HCT116 (cell line): Measurements from ENCODE around the gene C11orf52. TPM values are rescaled to one million over a fixed set of nuclear protein-coding genes. Genes with fewer than 3 reads are reported as not detected.

Source experiments
- ATAC-seq: fragments of 200-7000 bp; cut with Tn5 transposase; 2 replicates; pipeline ENCODE4 v1.9.1; 2020; ENCODE audit warnings: mild to moderate bottlenecking, moderate library complexity
- BruUV-seq: library from RNA; stranded (reverse); fragments of 400-500 nt; replicated peaks from 2 replicates; lab custom pipeline; 2021; lab: Mats Ljungman, UMichigan
- CTCF ChIA-PET: fragments of 300-600 bp; sonication (Branson Sonifier 250); formaldehyde crosslinking; loops from one replicate; lab custom pipeline; 2021; ENCODE audit warnings: antibody characterized with exemption; lab: Charles Lee
- POLR2A ChIA-PET: fragments of 300-600, 350-600 bp; sonication (Branson Sonifier 250); formaldehyde crosslinking; loops from one replicate; lab custom pipeline; 2021; ENCODE audit warnings: antibody characterized with exemption; lab: Charles Lee
- RAD21 ChIA-PET, 2 experiments: fragments of 300-600 bp; sonication (Branson Sonifier 250); formaldehyde crosslinking; loops; one replicate each; lab custom pipeline; 2023; ENCODE audit warnings: low total read pairs in 2 of 2; ENCODE audit not compliant: uncharacterized antibody in 2 of 2, unreplicated experiment in 2 of 2, low non-redundant PET in 1 of 2; lab: Charles Lee
- DNase-seq: peaks from one replicate; pipeline ENCODE4 v3.0.0-alpha.2; 2010; ENCODE audit warnings: low read depth, low spot score
- H2AFZ ChIP-seq: fragments of 200-600 bp; shearing (Covaris generic), sonication (generic); 2 replicates; pipeline ENCODE4 v1.6.1; 2017; ENCODE audit warnings: low read depth, mixed run types, mixed read lengths, antibody characterized with exemption, low read length; ENCODE audit not compliant: poor library complexity, severe bottlenecking
- H3K27ac ChIP-seq: 2 replicates; pipeline ENCODE4 v1.5.1; 2012; ENCODE audit warnings: low read depth, low read length
- H3K27me3 ChIP-seq: fragments of 200-600 bp; sonication (generic); 2 replicates; pipeline ENCODE4 v1.6.1; 2016; ENCODE audit warnings: mixed run types, low read length, mixed read lengths; ENCODE audit not compliant: insufficient read depth
- H3K36me3 ChIP-seq, 2 experiments: fragments of 200-500 bp in 1 of 2; fragments of 200-600 bp in 1 of 2; sonication (Bioruptor generic) in 1 of 2; sonication (generic) in 1 of 2; 2 replicates each; pipeline versions ENCODE4 v1.5.1 to v1.6.1; 2014 to 2016; ENCODE audit warnings: low read length in 2 of 2, inconsistent platforms in 1 of 2, mixed read lengths in 1 of 2, mixed run types in 1 of 2; ENCODE audit not compliant: insufficient read depth in 2 of 2, control insufficient read depth in 1 of 2
- H3K4me1 ChIP-seq, 2 experiments: fragments of 200-600 bp in 1 of 2; sonication (generic) in 1 of 2; 2 replicates each; pipeline versions ENCODE4 v1.5.1 to v1.6.1; 2012 to 2017; ENCODE audit warnings: low read length in 2 of 2, inconsistent platforms in 1 of 2, mild to moderate bottlenecking in 1 of 2, mixed read lengths in 1 of 2, mixed run types in 1 of 2, moderate library complexity in 1 of 2; ENCODE audit not compliant: insufficient read depth in 2 of 2, control insufficient read depth in 1 of 2
- H3K4me2 ChIP-seq: fragments of 200-600 bp; sonication (generic); 2 replicates; pipeline ENCODE4 v1.6.1; 2017; ENCODE audit warnings: mixed run types, low read length, mixed read lengths
- H3K4me3 ChIP-seq, 2 experiments: fragments of 200-600 bp in 1 of 2; sonication (generic) in 1 of 2; replicated peaks in 1 of 2; 2 replicates each; pipeline ENCODE4 v1.5.1; 2011 to 2016; ENCODE audit warnings: low read length in 2 of 2, control low read depth in 1 of 2, low read depth in 1 of 2, mild to moderate bottlenecking in 1 of 2, mixed read lengths in 1 of 2, mixed run types in 1 of 2
- H3K79me2 ChIP-seq: fragments of 200-600 bp; sonication (generic); 2 replicates; pipeline ENCODE4 v1.6.1; 2017; ENCODE audit warnings: mild to moderate bottlenecking, mixed run types, low read length, moderate library complexity, mixed read lengths; ENCODE audit not compliant: insufficient read depth
- H3K9ac ChIP-seq: fragments of 200-600 bp; sonication (generic); 2 replicates; pipeline ENCODE4 v1.6.1; 2016; ENCODE audit warnings: low read length, mixed read lengths
- H3K9me2 ChIP-seq: fragments of 200-600 bp; sonication (generic), shearing (Covaris generic); 2 replicates; pipeline ENCODE4 v1.6.1; 2017; ENCODE audit warnings: mixed run types, mild to moderate bottlenecking, moderate library complexity; ENCODE audit not compliant: insufficient read depth
- H3K9me3 ChIP-seq, 2 experiments: fragments of 200-500 bp in 1 of 2; fragments of 200-600 bp in 1 of 2; sonication (Bioruptor generic) in 1 of 2; sonication (generic) in 1 of 2; 2 replicates each; pipeline ENCODE4 v1.6.1; 2014 to 2017; ENCODE audit warnings: low read length in 2 of 2, mixed read lengths in 2 of 2, inconsistent platforms in 1 of 2, low read depth in 1 of 2, mild to moderate bottlenecking in 1 of 2, mixed run types in 1 of 2, moderate library complexity in 1 of 2; ENCODE audit not compliant: control insufficient read depth in 1 of 2, insufficient read depth in 1 of 2
- H4K20me1 ChIP-seq: fragments of 200-600 bp; sonication (generic), shearing (Covaris generic); 2 replicates; pipeline ENCODE4 v1.6.1; 2017; ENCODE audit warnings: mixed run types, mild to moderate bottlenecking, moderate library complexity; ENCODE audit not compliant: insufficient read depth
- ATF3 ChIP-seq: IDR thresholded peaks from 2 replicates; pipeline ENCODE4 v1.6.1; 2012
- CTCF ChIP-seq, 3 experiments: fragments of 200-600 bp in 1 of 3; sonication (generic) in 1 of 3; IDR thresholded peaks in 2 of 3; conservative IDR thresholded peaks in 1 of 3; 2 replicates each; pipeline ENCODE4 v1.5.1; 2012 to 2017; ENCODE audit warnings: low read depth in 2 of 3, low read length in 2 of 3, antibody characterized with exemption in 1 of 3, borderline replicate concordance in 1 of 3, control low read depth in 1 of 3, mild to moderate bottlenecking in 1 of 3, mixed read lengths in 1 of 3, mixed run types in 1 of 3, moderate library complexity in 1 of 3; ENCODE audit not compliant: insufficient read depth in 1 of 3
- EGR1 ChIP-seq: IDR thresholded peaks from 2 replicates; pipeline ENCODE4 v1.6.1; 2012; ENCODE audit warnings: low read depth
- EZH2 ChIP-seq: fragments of 200-600 bp; sonication (generic); IDR thresholded peaks from 2 replicates; pipeline ENCODE4 v1.6.1; 2017; ENCODE audit warnings: antibody characterized with exemption, mixed run types
- EZH2phosphoT487 ChIP-seq: fragments of 200-600 bp; IDR thresholded peaks from 2 replicates; pipeline ENCODE4 v1.6.1; 2018; ENCODE audit warnings: antibody characterized with exemption, borderline replicate concordance
- POLR2AphosphoS5 ChIP-seq: IDR thresholded peaks from 2 replicates; pipeline ENCODE4 v1.6.1; 2011; ENCODE audit warnings: mild to moderate bottlenecking, low read depth, low read length, moderate library complexity
- RAD21 ChIP-seq: IDR thresholded peaks from 2 replicates; pipeline ENCODE4 v1.6.1; 2012; ENCODE audit warnings: low read depth, mild to moderate bottlenecking
- SIN3A ChIP-seq: IDR thresholded peaks from 2 replicates; pipeline ENCODE4 v1.6.1; 2012; ENCODE audit warnings: low read depth
- TCF7L2 ChIP-seq: IDR thresholded peaks from 2 replicates; pipeline ENCODE4 v1.7.0; 2011; ENCODE audit warnings: borderline replicate concordance, inconsistent platforms; ENCODE audit not compliant: insufficient read depth, insufficient read length; ENCODE audit errors: extremely low read depth
- YY1 ChIP-seq: IDR thresholded peaks from 2 replicates; pipeline ENCODE4 v1.6.1; 2011; ENCODE audit warnings: low read length, low read depth, moderate library complexity, mild to moderate bottlenecking; ENCODE audit not compliant: insufficient replicate concordance; ENCODE audit errors: extremely low read depth
- ZNF274 ChIP-seq: fragments of 200-500 bp; sonication (Bioruptor generic); IDR thresholded peaks from 2 replicates; pipeline ENCODE4 v1.6.1; 2014; ENCODE audit warnings: mild to moderate bottlenecking, low read depth, low read length, inconsistent platforms
- intact Hi-C: fragments of 100-400 bp; cut with micrococcal nuclease; formaldehyde crosslinking; loops from 2 replicates; pipeline ENCODE4 v1.10.0; 2022
- total RNA-seq: library from RNA; stranded (reverse); gene quantifications from one replicate; pipeline ENCODE4 v1.2.1, GENCODE V29; 2021; ENCODE audit not compliant: unreplicated experiment
- TF ChIP-seq, protein P1 (sequence below): IDR thresholded peaks from 2 replicates; pipeline ENCODE4 v1.6.1; 2012; ENCODE audit warnings: low read depth

C11orf52 gene
- total RNA-seq, 1 experiment from 2014 or later = 4.6 TPM

- TF ChIP-seq ATF3 (no peak), EGR1 (no peak), ZNF274 (no peak), SIN3A (peak; percentile 91), TCF7L2 (peak; percentile 41), EZH2phosphoT487 (no peak)
- TF ChIP-seq, all 23 proteins: peak for 9
These were observed at the start of gene C11orf52 (continued) for GRCh38 chr11:111918390-111919256.

- Histone ChIP-seq H3K4me2 (peak overlapping the region; percentile 90), H3K4me1 (peaks cover 0 to 18% of the 10 kb centered on the region in 2 experiments; a peak in 3 of 4 replicates), H3K9me3 (no peaks in the 10 kb centered on the region), H3K27ac (peak overlapping the region; percentile 76; the same call in 1 of the 2 replicates), H3K36me3 (peaks cover 8 to 11% of the 10 kb centered on the region in 2 experiments; a peak in 3 of 4 replicates), H3K27me3 (no peaks in the 10 kb centered on the region), H3K79me2 (0 out of 2 replicates have a peak, but pooled peaks cover 9% of the 10 kb centered on the region), H3K9ac (peak overlapping the region; percentile 66), H2AFZ (no peak overlapping the region), H3K9me2 (no peaks in the 10 kb centered on the region), H4K20me1 (no peaks in the 10 kb centered on the region), H3K4me3 (peak overlapping the region; percentile 89 to 90)
- intact Hi-C loops = no loop called here
- TF ChIP-seq YY1 (no peak), TCF7L2 (no peak), SIN3A (no peak), EZH2 (no peak), CTCF (IDR thresholded peaks at IDR 0.05 in 2 of 3, conservative IDR thresholded peaks at IDR 0.05 in 1 of 3; ENCODE audit: borderline replicate concordance in 1 of 3, insufficient read depth in 1 of 3, low read depth in 2 of 3, low read length in 2 of 3) (no peak), RAD21 (no peak), POLR2AphosphoS5 (no peak)
- TF ChIP-seq, protein P1, sequence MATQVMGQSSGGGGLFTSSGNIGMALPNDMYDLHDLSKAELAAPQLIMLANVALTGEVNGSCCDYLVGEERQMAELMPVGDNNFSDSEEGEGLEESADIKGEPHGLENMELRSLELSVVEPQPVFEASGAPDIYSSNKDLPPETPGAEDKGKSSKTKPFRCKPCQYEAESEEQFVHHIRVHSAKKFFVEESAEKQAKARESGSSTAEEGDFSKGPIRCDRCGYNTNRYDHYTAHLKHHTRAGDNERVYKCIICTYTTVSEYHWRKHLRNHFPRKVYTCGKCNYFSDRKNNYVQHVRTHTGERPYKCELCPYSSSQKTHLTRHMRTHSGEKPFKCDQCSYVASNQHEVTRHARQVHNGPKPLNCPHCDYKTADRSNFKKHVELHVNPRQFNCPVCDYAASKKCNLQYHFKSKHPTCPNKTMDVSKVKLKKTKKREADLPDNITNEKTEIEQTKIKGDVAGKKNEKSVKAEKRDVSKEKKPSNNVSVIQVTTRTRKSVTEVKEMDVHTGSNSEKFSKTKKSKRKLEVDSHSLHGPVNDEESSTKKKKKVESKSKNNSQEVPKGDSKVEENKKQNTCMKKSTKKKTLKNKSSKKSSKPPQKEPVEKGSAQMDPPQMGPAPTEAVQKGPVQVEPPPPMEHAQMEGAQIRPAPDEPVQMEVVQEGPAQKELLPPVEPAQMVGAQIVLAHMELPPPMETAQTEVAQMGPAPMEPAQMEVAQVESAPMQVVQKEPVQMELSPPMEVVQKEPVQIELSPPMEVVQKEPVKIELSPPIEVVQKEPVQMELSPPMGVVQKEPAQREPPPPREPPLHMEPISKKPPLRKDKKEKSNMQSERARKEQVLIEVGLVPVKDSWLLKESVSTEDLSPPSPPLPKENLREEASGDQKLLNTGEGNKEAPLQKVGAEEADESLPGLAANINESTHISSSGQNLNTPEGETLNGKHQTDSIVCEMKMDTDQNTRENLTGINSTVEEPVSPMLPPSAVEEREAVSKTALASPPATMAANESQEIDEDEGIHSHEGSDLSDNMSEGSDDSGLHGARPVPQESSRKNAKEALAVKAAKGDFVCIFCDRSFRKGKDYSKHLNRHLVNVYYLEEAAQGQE = no peak
- ATAC-seq (no peak), DNase-seq (no peak)
- ChIA-PET POLR2A (no interaction called here), RAD21 (interaction anchor here in 1 of 2 experiments (0.7 kb wide), 1 partner anchor 53 kb away, joined by 6 read pairs; no protein-coding TSS in a partner anchor), CTCF (interaction anchor here (0.9 to 1.5 kb wide), 3 partner anchors 19 to 112 kb away, joined by 3 to 4 read pairs (median 3); no protein-coding TSS in a partner anchor)
- BruUV-seq = no TSS peak
These were observed 48.6 kb upstream of the C11orf52 start for GRCh38 chr11:111870113-111870512.
